Gastrocnemius medialis (tissue), 4 donors: Measurements from ENCODE around the gene INPP4B.

Experiments used
- POLR2A ChIP-seq, 2 donors: fragments of 450-650 bp; IDR thresholded peaks; one replicate each; pipeline ENCODE4 v1.6.1; 2017; ENCODE audit warnings: antibody characterized with exemption in 2 of 2, mild to moderate bottlenecking in 2 of 2, moderate library complexity in 2 of 2
- TF ChIP-seq, protein P1 (sequence below), 5 experiments: fragments of 450-650 bp in 3 of 5; fragments of 200-600 bp in 2 of 5; sonication (generic) in 2 of 5; IDR thresholded peaks in 4 of 5; conservative IDR thresholded peaks in 1 of 5; 1 replicate in 4 of 5; 2 replicates in 1 of 5; pipeline ENCODE4 v1.5.1; 2016 to 2019; ENCODE audit warnings: antibody characterized with exemption in 5 of 5, mild to moderate bottlenecking in 3 of 5, moderate library complexity in 3 of 5

DNA sequence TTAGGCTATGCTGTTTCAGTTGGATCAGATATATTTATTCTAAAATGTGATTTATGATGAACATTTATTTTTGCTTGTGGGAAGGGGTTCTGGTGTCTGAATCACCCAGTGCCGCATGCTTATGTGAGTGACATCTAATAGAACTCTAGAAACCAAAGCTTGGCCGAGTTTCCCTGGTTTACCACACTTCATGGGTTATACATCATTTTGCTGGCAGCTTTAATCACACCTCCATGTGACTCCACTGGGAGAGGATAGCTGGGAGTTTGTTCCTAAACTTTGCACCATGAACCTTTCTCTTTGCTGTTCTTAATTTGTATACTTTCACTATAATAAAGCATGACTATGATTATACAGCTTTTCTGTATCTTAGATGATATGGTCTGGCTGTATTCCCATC lies 382.9 kb downstream of the INPP4B start:
- TF ChIP-seq, protein P1, sequence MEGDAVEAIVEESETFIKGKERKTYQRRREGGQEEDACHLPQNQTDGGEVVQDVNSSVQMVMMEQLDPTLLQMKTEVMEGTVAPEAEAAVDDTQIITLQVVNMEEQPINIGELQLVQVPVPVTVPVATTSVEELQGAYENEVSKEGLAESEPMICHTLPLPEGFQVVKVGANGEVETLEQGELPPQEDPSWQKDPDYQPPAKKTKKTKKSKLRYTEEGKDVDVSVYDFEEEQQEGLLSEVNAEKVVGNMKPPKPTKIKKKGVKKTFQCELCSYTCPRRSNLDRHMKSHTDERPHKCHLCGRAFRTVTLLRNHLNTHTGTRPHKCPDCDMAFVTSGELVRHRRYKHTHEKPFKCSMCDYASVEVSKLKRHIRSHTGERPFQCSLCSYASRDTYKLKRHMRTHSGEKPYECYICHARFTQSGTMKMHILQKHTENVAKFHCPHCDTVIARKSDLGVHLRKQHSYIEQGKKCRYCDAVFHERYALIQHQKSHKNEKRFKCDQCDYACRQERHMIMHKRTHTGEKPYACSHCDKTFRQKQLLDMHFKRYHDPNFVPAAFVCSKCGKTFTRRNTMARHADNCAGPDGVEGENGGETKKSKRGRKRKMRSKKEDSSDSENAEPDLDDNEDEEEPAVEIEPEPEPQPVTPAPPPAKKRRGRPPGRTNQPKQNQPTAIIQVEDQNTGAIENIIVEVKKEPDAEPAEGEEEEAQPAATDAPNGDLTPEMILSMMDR (IDR thresholded peaks at IDR 0.05 in 4 of 5, conservative IDR thresholded peaks at IDR 0.05 in 1 of 5), result no peak
- TF ChIP-seq POLR2A (IDR thresholded peaks at IDR 0.05), result no peak
